Endodermal cell (in vitro differentiated cells): ENCODE data around the gene TCL1B. TPM values are rescaled to one million over a fixed set of nuclear protein-coding genes. Genes with fewer than 3 reads are reported as not detected.

ENCODE experiments used
- DNase-seq: peaks from one replicate; pipeline ENCODE4 v3.0.0-alpha.2; 2017
- H3K27ac ChIP-seq: 2 replicates; pipeline ENCODE4 v1.5.1; 2013; ENCODE audit warnings: mild to moderate bottlenecking, low read depth, low read length, moderate library complexity
- H3K27me3 ChIP-seq: 2 replicates; pipeline ENCODE4 v1.6.1; 2013; ENCODE audit warnings: mild to moderate bottlenecking, low read length, moderate library complexity; ENCODE audit not compliant: insufficient read depth, control insufficient read depth, poor library complexity, severe bottlenecking
- H3K36me3 ChIP-seq: 2 replicates; pipeline ENCODE4 v1.7.0; 2013; ENCODE audit warnings: mild to moderate bottlenecking, low read length, moderate library complexity; ENCODE audit not compliant: control insufficient read depth, insufficient read depth
- H3K4me1 ChIP-seq: one replicate; pipeline ENCODE4 v1.7.0; 2013; ENCODE audit warnings: low read length; ENCODE audit not compliant: control insufficient read depth, insufficient read depth
- H3K4me3 ChIP-seq: 2 replicates; pipeline ENCODE4 v1.5.1; 2013; ENCODE audit warnings: mild to moderate bottlenecking, low read length, moderate library complexity
- H3K9ac ChIP-seq: 2 replicates; pipeline ENCODE4 v1.6.1; 2013; ENCODE audit warnings: mild to moderate bottlenecking, low read length, moderate library complexity; ENCODE audit not compliant: poor library complexity, severe bottlenecking; ENCODE audit errors: extremely low read depth
- H3K9me3 ChIP-seq: 2 replicates; pipeline ENCODE4 v1.6.1; 2013; ENCODE audit warnings: mild to moderate bottlenecking, low read length, moderate library complexity; ENCODE audit not compliant: control insufficient read depth
- H3K27ac Mint-ChIP-seq: 2 replicates; pipeline ENCODE4 v1.8.0; 2020; ENCODE audit warnings: mixed read lengths
- H3K27me3 Mint-ChIP-seq: 2 replicates; pipeline ENCODE4 v1.8.0; 2021; ENCODE audit warnings: mild to moderate bottlenecking, mixed read lengths; ENCODE audit not compliant: insufficient read depth
- H3K36me3 Mint-ChIP-seq: 2 replicates; pipeline ENCODE4 v1.8.0; 2020; ENCODE audit warnings: low read depth, mixed read lengths
- H3K4me1 Mint-ChIP-seq: 2 replicates; pipeline ENCODE4 v1.8.0; 2020; ENCODE audit warnings: mixed read lengths
- H3K4me3 Mint-ChIP-seq: 2 replicates; pipeline ENCODE4 v1.8.0; 2020; ENCODE audit warnings: mild to moderate bottlenecking, moderate library complexity, mixed read lengths
- H3K9me3 Mint-ChIP-seq: 2 replicates; pipeline ENCODE4 v1.8.0; 2020; ENCODE audit warnings: mild to moderate bottlenecking, mixed read lengths
- WGBS, 2 experiments: methylation state at CpG; one replicate each; pipeline versions ENCODE4 v1.1.5 to v1.1.7; 2013; ENCODE audit warnings: missing lambda C conversion rate in 2 of 2, mixed read lengths in 1 of 2; ENCODE audit not compliant: insufficient coverage in 1 of 2, insufficient read length in 1 of 2; 5-methylcytosine and 5-hydroxymethylcytosine counted together
- total RNA-seq, 2 donors: library from RNA; stranded (reverse); fragmentation: NEBNext Ultra II Directional in 1 of 2; extraction: Animal tissue kit (Norgen Biotek cat#: 25700) in 1 of 2; gene quantifications; 2 replicates in 1 of 2; 3 replicates in 1 of 2; pipeline ENCODE4 v1.2.1, GENCODE V29; 2021
- TF ChIP-seq, protein P1 (sequence below): fragments of 200-600 bp; sonication (generic); conservative IDR thresholded peaks from 2 replicates; pipeline ENCODE4 v1.5.0; 2021; ENCODE audit warnings: antibody characterized with exemption, mild to moderate bottlenecking

The TCL1B gene
- total RNA-seq, 2 donors from 2014 or later: 0.62 to 0.95 TPM

DNA sequence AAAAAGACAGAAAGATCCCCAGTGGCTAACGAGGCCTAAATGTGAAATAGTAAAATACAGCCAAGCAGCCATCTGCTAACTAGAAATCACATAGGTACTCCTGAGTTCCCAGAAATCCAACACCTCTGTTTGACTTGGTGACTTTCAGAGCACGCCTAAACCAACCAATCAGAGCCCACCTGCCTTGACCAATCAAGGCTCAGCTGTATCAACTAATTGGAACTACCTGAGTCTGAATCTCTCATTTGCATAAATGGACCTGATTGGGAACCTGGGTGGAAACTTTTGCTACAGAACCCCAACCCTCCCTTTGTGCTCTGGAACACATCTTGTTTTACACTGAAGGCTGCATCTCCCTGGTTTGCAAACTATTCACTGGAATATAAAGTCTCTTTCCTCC, 5.1 kb upstream of the TCL1B start:
- DNase-seq: peak; percentile 34
- no peaks in the 10 kb centered on the region for H3K36me3 Mint-ChIP-seq
- no peak overlapping the region for H3K4me3 Mint-ChIP-seq
- TF ChIP-seq, protein P1, sequence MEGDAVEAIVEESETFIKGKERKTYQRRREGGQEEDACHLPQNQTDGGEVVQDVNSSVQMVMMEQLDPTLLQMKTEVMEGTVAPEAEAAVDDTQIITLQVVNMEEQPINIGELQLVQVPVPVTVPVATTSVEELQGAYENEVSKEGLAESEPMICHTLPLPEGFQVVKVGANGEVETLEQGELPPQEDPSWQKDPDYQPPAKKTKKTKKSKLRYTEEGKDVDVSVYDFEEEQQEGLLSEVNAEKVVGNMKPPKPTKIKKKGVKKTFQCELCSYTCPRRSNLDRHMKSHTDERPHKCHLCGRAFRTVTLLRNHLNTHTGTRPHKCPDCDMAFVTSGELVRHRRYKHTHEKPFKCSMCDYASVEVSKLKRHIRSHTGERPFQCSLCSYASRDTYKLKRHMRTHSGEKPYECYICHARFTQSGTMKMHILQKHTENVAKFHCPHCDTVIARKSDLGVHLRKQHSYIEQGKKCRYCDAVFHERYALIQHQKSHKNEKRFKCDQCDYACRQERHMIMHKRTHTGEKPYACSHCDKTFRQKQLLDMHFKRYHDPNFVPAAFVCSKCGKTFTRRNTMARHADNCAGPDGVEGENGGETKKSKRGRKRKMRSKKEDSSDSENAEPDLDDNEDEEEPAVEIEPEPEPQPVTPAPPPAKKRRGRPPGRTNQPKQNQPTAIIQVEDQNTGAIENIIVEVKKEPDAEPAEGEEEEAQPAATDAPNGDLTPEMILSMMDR: no peak
- peaks cover 9% of the 10 kb centered on the region for H3K9me3 Mint-ChIP-seq
- Histone ChIP-seq H3K9ac (no peak overlapping the region), H3K27me3 (peaks cover 6% of the 10 kb centered on the region), H3K4me3 (no peak overlapping the region), H3K36me3 (no peaks in the 10 kb centered on the region), H3K27ac (no peak overlapping the region), H3K4me1 (no peaks in the 10 kb centered on the region), H3K9me3 (peaks cover 10% of the 10 kb centered on the region)
- peaks cover 14% of the 10 kb centered on the region for H3K4me1 Mint-ChIP-seq
- H3K27me3 Mint-ChIP-seq: peaks cover 21% of the 10 kb centered on the region
- WGBS, 2 experiments: 93 to 100% methylated on average over 2 of the region's 2 CpGs
- H3K27ac Mint-ChIP-seq: no peak overlapping the region

DNA sequence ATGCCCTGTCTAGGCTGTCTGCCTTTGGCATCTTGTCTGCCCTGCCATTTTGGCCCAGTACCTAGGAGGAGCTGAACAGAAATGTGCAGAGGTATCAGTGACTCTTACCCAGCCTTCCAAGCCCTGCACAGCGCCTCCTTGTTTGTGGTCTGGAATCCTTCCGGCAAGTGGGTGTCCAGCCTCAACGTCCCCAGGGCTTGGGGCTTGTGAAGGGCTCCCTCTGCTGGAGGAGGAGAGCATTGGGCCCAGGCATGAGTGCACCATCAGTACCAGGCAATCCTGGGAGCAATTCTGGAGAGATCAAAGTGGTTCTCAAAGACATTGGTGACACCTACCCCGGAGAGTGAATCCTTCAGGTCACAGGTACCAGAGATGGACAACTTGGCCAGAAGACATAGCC, 2.4 kb upstream of the TCL1B start:
- peak; percentile 85 for DNase-seq
- peaks cover 21% of the 10 kb centered on the region for H3K4me1 Mint-ChIP-seq
- peaks cover 11% of the 10 kb centered on the region for H3K27me3 Mint-ChIP-seq
- H3K4me3 Mint-ChIP-seq: no peak overlapping the region
- 80 to 100% methylated on average over 1 to 4 of the region's 4 CpGs for WGBS, 2 experiments
- no peaks in the 10 kb centered on the region for H3K36me3 Mint-ChIP-seq
- H3K9me3 Mint-ChIP-seq: no peaks in the 10 kb centered on the region
- no peak overlapping the region for H3K27ac Mint-ChIP-seq
- peaks cover 6% of the 10 kb centered on the region for H3K27me3 ChIP-seq
- H3K4me1 ChIP-seq: no peaks in the 10 kb centered on the region
- no peak overlapping the region for H3K9ac ChIP-seq
- H3K9me3 ChIP-seq: no peaks in the 10 kb centered on the region
- no peak overlapping the region for H3K27ac ChIP-seq
- TF ChIP-seq, protein P1: peak; percentile 94
- no peaks in the 10 kb centered on the region for H3K36me3 ChIP-seq
- no peak overlapping the region for H3K4me3 ChIP-seq

DNA sequence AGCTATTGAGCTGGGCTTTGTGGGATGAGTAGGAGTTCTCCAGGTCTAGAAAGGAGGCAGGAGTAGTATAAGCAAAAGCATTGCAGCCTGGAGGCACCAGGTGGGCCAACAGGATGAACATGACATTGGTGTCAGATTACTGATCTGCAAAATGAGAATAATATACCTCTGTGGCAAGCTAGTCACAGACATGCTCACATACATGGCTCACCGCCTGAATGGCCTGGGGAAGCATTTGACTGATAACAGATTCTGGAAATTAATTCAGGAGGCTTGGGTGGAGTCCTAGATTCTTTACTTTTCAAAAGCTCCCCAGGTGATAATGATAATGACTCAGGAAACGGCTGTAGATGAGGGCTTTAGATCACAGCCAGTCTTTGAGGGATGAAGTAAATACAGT, 709 bp downstream of the TCL1B start:
- H3K9me3 ChIP-seq: no peaks in the 10 kb centered on the region
- H3K27me3 ChIP-seq: peaks cover 6% of the 10 kb centered on the region
- peaks cover 13% of the 10 kb centered on the region for H3K4me1 Mint-ChIP-seq
- no peaks in the 10 kb centered on the region for H3K4me1 ChIP-seq
- WGBS, 2 experiments: 48 to 67% methylated on average over 1 to 2 of the region's 2 CpGs
- H3K4me3 Mint-ChIP-seq: no peak overlapping the region
- no peaks in the 10 kb centered on the region for H3K36me3 Mint-ChIP-seq
- no peaks in the 10 kb centered on the region for H3K9me3 Mint-ChIP-seq
- no peak overlapping the region for H3K27ac ChIP-seq
- peaks cover 20% of the 10 kb centered on the region for H3K27me3 Mint-ChIP-seq
- no peaks in the 10 kb centered on the region for H3K36me3 ChIP-seq
- no peak overlapping the region for H3K9ac ChIP-seq
- peak; percentile 44 for DNase-seq
- no peak overlapping the region for H3K27ac Mint-ChIP-seq
- H3K4me3 ChIP-seq: no peak overlapping the region
- TF ChIP-seq, protein P1: no peak
